GM12878 (cell line): ENCODE data around the gene STOML2.

Experiments
- SMC3 ChIP-seq: IDR thresholded peaks from 2 replicates; pipeline ENCODE4 v1.6.1; 2011; ENCODE audit warnings: low read length, improper control_type of control experiment, borderline replicate concordance
- SPI1 ChIP-seq: IDR thresholded peaks from 2 replicates; pipeline ENCODE4 v1.6.1; 2011; ENCODE audit warnings: low read depth, mild to moderate bottlenecking, low read length, moderate library complexity, borderline replicate concordance; ENCODE audit not compliant: insufficient read depth

DNA sequence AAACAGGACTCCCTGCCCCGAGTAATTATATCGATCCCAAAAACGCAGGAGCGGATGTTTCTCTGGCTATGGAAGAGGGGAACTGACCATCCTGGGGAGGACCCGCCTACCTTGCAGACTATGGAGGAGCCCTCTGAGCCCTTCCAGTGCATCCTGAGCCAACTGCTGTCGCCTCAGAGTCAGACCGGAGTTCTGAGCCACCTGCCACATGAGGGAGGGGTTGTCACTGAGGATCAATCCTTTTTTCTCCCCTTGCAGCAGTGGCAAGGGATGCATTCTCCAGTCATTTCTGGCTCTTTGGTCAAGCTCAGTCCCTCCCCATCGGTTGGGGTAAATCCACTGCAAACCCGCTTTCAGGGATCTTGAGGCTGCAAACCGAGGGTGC lies 23.9 kb downstream of the STOML2 start:
- TF ChIP-seq SMC3, result no peak
- no peak for TF ChIP-seq SPI1
